Measurements from ENCODE around the gene SELENOO. TPM values are rescaled to one million over a fixed set of nuclear protein-coding genes. Genes with fewer than 3 reads are reported as not detected.

Gene SELENOO
- total RNA-seq, 1 donor from 2014 or later: 28.3 TPM

DNA sequence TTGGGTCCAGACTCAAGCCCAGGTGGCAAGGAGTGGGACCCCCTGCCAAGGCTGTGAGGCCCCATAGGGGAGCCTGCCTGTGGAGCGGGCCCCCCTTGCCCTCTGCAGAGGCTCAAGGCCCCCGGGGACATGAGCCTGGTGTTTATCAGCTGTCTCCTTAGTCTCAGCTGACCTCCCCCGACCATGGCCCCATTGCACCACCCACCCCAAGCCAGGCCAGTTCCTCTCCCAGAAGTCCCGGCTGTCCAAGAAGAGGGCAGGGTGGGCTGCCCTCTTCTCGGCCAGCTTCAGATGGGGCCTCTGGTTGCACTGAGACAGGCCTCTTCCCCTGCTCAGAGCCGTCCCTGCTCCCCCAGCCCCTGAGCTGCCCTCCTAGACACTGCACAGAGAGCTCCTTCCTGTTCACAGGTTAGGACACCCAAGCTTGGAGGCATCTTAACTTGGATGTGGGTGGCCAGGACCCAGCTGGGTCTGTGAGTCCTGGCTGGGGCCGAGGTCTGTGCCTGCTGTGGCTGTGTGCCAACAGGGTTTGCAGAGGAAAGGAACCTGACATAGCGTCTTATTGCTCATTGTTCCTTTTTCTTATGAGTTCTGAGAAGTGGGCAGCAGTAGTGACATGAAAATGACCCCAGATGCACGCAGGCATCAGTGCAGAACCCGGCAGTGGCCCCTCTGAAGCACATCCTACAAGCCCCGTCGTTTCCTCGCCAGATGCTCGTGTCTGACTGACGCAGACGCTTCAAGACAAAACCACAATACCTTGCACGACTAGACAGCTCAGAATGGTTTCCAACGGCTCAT, 9.7 kb upstream of the SELENOO start:
- DNase-seq (ENCODE audit: low spot score in 2 of 2, unreplicated experiment in 2 of 2): no peak
- no peaks in the 10 kb centered on the region for H3K9me3 Mint-ChIP-seq
- TF ChIP-seq, protein P1, sequence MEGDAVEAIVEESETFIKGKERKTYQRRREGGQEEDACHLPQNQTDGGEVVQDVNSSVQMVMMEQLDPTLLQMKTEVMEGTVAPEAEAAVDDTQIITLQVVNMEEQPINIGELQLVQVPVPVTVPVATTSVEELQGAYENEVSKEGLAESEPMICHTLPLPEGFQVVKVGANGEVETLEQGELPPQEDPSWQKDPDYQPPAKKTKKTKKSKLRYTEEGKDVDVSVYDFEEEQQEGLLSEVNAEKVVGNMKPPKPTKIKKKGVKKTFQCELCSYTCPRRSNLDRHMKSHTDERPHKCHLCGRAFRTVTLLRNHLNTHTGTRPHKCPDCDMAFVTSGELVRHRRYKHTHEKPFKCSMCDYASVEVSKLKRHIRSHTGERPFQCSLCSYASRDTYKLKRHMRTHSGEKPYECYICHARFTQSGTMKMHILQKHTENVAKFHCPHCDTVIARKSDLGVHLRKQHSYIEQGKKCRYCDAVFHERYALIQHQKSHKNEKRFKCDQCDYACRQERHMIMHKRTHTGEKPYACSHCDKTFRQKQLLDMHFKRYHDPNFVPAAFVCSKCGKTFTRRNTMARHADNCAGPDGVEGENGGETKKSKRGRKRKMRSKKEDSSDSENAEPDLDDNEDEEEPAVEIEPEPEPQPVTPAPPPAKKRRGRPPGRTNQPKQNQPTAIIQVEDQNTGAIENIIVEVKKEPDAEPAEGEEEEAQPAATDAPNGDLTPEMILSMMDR (IDR thresholded peaks at IDR 0.05; ENCODE audit: unreplicated experiment): no peak
- H3K4me1 Mint-ChIP-seq: peaks cover 23% of the 10 kb centered on the region
- H3K4me3 Mint-ChIP-seq: peak overlapping the region; percentile 55
- H3K27me3 Mint-ChIP-seq (ENCODE audit: low read depth): no peaks in the 10 kb centered on the region
- no peaks in the 10 kb centered on the region for H3K36me3 Mint-ChIP-seq
- peak overlapping the region; percentile 87 for H3K27ac Mint-ChIP-seq

DNA sequence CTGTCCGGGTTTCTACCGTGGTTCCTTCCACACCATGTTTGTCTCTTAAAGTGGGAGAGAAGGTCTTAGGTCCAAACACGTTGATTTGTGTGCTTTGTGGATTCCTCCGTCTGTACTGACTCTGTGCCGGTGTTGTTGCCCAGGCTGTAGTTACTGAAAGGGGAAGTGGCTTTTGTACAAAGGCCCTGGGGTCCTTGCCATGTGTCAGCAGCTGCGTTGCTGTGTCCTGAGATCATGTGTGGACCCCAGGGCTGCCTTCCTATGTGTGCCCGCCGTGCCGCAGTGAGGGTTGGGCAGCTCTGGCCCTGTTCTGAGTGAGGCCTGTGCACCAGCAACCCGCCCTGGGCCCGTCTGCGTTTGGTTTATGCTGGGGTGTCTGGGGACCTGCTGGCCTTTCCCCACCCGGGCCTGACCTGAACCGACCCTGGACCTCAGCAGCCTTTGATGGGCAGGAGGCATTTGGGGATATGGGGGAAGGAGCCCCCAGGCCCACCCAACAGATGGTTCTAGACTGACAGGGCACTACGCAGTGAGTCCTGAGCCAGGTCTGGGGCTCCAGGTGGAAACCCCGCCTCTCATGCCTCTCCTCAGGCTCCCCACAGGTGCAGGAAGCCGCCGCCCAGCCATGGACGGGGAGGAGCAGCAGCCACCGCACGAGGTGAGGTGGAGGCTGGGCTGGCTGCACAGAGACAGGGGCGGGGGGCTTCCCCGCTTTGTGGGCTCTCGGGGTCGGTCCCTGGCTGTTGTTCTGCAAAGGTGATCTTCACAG, 8.2 kb upstream of the SELENOO start:
- no peaks in the 10 kb centered on the region for H3K9me3 Mint-ChIP-seq
- no peaks in the 10 kb centered on the region for H3K27me3 Mint-ChIP-seq (ENCODE audit: low read depth)
- no peaks in the 10 kb centered on the region for H3K36me3 Mint-ChIP-seq
- H3K27ac Mint-ChIP-seq: no peak overlapping the region
- TF ChIP-seq, protein P1 (IDR thresholded peaks at IDR 0.05; ENCODE audit: unreplicated experiment): no peak
- DNase-seq (ENCODE audit: low spot score in 2 of 2, unreplicated experiment in 2 of 2): no peak
- peaks cover 20% of the 10 kb centered on the region for H3K4me1 Mint-ChIP-seq
- no peak overlapping the region for H3K4me3 Mint-ChIP-seq

DNA sequence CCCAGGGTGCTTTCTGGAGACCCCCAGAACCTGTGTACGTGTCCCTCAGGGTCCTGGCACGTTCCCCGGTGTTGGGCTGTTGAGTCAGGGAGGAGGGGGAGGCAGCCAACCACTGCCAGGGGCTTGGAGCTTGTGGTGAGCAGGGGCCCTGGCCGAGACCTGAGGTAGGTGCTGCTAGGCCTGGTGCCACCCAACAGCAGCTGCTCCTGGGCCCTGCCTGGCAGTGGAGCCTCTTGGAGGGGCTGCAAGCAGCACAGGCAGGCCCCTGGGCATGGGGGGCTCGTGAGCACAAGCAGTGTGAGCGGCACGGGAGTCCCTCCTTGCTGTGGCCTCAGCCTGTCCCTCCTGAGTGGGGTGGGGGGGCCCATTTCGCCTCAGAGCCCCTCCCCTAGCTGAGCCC, 7.2 kb upstream of the SELENOO start:
- no peak overlapping the region for H3K4me3 Mint-ChIP-seq
- no peaks in the 10 kb centered on the region for H3K27me3 Mint-ChIP-seq (ENCODE audit: low read depth)
- DNase-seq (ENCODE audit: low spot score in 2 of 2, unreplicated experiment in 2 of 2): no peak
- peaks cover 20% of the 10 kb centered on the region for H3K4me1 Mint-ChIP-seq
- no peaks in the 10 kb centered on the region for H3K9me3 Mint-ChIP-seq
- TF ChIP-seq, protein P1 (IDR thresholded peaks at IDR 0.05; ENCODE audit: unreplicated experiment): no peak
- H3K36me3 Mint-ChIP-seq: no peaks in the 10 kb centered on the region
- no peak overlapping the region for H3K27ac Mint-ChIP-seq

DNA sequence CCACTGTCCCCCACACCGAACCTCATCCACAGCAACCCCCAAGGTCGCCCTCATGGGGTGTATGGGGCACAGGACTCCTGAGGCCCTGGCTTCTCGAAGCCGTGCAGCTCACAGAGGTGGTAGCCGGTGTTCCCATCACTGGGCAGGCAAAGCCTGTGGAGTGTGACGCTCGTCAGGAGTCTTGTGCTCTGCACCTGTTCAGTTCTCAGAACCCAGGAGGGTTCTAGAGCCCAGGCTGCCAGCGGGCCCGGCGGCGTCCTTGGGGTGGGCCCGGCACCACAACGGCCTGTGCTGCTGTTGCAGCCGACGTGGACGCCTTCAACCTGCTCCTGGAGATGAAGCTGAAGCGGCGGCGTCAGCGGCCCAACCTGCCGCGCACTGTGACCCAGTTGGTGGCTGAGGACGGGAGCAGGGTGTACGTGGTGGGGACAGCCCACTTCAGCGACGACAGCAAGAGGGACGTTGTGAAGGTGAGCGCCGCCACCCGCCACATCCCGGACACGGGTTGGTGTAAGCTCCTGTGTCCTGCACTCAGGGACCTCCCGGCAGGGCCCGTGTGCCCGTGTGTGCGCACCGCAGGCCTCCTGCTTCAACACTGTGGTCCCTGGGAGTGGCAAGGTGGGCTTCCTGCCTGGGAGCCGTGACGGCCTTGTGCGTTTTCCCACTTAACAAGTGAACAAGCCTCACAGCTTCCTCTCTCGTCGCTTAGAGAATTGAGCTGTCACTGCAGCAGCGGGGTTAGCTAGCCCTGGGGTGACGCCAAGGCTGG, 6.6 kb upstream of the SELENOO start:
- TF ChIP-seq, protein P1 (IDR thresholded peaks at IDR 0.05; ENCODE audit: unreplicated experiment): no peak
- no peak for DNase-seq (ENCODE audit: low spot score in 2 of 2, unreplicated experiment in 2 of 2)
- H3K27ac Mint-ChIP-seq: no peak overlapping the region
- H3K27me3 Mint-ChIP-seq (ENCODE audit: low read depth): no peaks in the 10 kb centered on the region
- H3K36me3 Mint-ChIP-seq: no peaks in the 10 kb centered on the region
- no peaks in the 10 kb centered on the region for H3K9me3 Mint-ChIP-seq
- no peak overlapping the region for H3K4me3 Mint-ChIP-seq
- peaks cover 19% of the 10 kb centered on the region for H3K4me1 Mint-ChIP-seq

DNA sequence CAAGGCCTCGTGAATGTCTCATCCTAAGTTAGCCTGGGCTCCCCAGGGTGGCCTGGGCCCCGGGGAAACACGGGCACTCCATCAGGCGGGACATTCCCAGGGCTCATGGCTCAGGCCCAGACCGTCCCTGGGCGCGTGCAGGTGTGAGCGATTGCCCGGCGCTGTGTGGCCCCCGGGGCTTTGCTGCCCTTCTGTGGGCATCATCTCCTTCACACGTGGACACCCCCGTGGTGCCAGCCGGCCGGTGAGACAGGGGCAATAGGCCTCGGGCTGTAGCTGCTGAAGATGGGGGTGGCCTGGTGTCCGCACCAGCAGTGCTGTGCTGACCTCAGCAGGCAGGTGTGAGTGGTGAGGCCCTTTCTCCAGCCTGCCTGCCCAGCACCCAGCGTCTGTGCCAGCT, 4.6 kb upstream of the SELENOO start:
- DNase-seq (ENCODE audit: low spot score in 2 of 2, unreplicated experiment in 2 of 2): no peak
- Mint-ChIP-seq H3K4me1 (peaks cover 10% of the 10 kb centered on the region), H3K4me3 (no peak overlapping the region), H3K27ac (no peak overlapping the region), H3K36me3 (no peaks in the 10 kb centered on the region), H3K27me3 (ENCODE audit: low read depth) (no peaks in the 10 kb centered on the region), H3K9me3 (no peaks in the 10 kb centered on the region)
- TF ChIP-seq, protein P1 (IDR thresholded peaks at IDR 0.05; ENCODE audit: unreplicated experiment): no peak

All from mesothelial cell of epicardium (in vitro differentiated cells).